Nephron (organoid): ENCODE measurements around the gene TECPR2.

Source experiments
- H3K27ac Mint-ChIP-seq, 3 experiments: 2 replicates each; pipeline ENCODE4 v1.8.0; 2020; ENCODE audit warnings: mixed read lengths in 3 of 3, mild to moderate bottlenecking in 2 of 3, moderate library complexity in 1 of 3
- H3K27me3 Mint-ChIP-seq: 2 replicates; pipeline ENCODE4 v1.8.0; 2021; ENCODE audit warnings: low read depth, mild to moderate bottlenecking, moderate library complexity, mixed read lengths
- H3K36me3 Mint-ChIP-seq: 2 replicates; pipeline ENCODE4 v1.8.0; 2020; ENCODE audit warnings: low read depth, mixed read lengths
- H3K4me1 Mint-ChIP-seq: 2 replicates; pipeline ENCODE4 v1.8.0; 2020; ENCODE audit warnings: mixed read lengths
- H3K4me3 Mint-ChIP-seq, 3 experiments: 2 replicates each; pipeline ENCODE4 v1.8.0; 2020; ENCODE audit warnings: mild to moderate bottlenecking in 3 of 3, mixed read lengths in 3 of 3, moderate library complexity in 2 of 3
- H3K9me3 Mint-ChIP-seq: 2 replicates; pipeline ENCODE4 v1.8.0; 2020; ENCODE audit warnings: mixed read lengths
- TF ChIP-seq, protein P1 (sequence below), 3 experiments: fragments of 200-600 bp; sonication (generic); IDR thresholded peaks; one replicate each; pipeline ENCODE4 v1.5.0; 2021; ENCODE audit warnings: antibody characterized with exemption in 3 of 3; ENCODE audit not compliant: unreplicated experiment in 3 of 3

Gene TECPR2

DNA sequence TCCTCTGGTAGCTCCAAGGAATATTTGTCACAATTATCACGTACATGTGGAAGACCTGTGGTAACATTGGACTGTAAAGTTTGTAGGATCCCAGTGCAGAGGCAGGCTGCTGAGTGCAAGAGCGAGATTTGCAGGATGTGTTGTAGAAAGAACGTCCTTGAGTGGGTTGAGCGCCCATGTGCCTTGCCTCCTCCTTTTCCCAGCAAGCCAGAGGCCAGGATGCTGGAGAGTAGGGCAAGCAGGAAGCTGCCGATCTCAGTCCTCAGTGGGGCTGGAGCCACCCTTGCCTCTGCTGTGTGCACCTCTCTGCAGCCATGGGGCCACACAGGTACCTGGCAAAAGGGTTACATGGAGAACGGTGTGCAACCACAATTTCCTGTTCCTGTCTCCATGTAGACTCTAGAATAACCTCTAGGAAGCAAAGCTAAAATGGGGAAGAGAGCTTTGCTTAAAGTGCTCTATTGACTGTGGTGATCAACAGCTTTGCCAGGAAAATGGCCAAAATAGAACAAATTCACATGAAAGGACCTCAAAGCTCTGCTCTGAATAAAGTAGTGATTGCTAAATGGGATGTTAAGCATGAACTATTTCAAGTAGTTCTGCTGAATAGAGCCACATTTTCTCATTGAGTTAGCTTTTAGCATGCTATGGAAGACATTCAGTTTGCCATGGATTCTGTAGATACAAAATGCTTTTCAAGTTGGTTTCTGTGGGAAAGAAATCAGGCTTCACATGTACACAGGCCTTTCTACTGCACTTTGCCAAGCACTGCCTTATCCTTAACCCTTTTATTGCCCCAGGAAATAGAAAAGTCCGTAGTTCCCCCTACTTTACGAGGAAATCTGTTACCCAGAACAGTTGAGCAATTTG is 109.4 kb downstream of the TECPR2 start:
- Mint-ChIP-seq H3K4me1 (peaks cover 4% of the 10 kb centered on the region), H3K4me3 (no peak overlapping the region), H3K27me3 (no peaks in the 10 kb centered on the region), H3K27ac (no peak overlapping the region), H3K36me3 (peaks cover 58% of the 10 kb centered on the region), H3K9me3 (no peaks in the 10 kb centered on the region)
- TF ChIP-seq, protein P1, sequence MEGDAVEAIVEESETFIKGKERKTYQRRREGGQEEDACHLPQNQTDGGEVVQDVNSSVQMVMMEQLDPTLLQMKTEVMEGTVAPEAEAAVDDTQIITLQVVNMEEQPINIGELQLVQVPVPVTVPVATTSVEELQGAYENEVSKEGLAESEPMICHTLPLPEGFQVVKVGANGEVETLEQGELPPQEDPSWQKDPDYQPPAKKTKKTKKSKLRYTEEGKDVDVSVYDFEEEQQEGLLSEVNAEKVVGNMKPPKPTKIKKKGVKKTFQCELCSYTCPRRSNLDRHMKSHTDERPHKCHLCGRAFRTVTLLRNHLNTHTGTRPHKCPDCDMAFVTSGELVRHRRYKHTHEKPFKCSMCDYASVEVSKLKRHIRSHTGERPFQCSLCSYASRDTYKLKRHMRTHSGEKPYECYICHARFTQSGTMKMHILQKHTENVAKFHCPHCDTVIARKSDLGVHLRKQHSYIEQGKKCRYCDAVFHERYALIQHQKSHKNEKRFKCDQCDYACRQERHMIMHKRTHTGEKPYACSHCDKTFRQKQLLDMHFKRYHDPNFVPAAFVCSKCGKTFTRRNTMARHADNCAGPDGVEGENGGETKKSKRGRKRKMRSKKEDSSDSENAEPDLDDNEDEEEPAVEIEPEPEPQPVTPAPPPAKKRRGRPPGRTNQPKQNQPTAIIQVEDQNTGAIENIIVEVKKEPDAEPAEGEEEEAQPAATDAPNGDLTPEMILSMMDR (IDR thresholded peaks at IDR 0.05; ENCODE audit: unreplicated experiment in 3 of 3): no peak

- H3K9me3 Mint-ChIP-seq: no peaks in the 10 kb centered on the region
- no peaks in the 10 kb centered on the region for H3K27me3 Mint-ChIP-seq
- TF ChIP-seq, protein P1 (IDR thresholded peaks at IDR 0.05; ENCODE audit: unreplicated experiment in 3 of 3): no peak
- no peak overlapping the region for H3K27ac Mint-ChIP-seq
- no peak overlapping the region for H3K4me3 Mint-ChIP-seq
- peaks cover 4% of the 10 kb centered on the region for H3K4me1 Mint-ChIP-seq
- H3K36me3 Mint-ChIP-seq: peaks cover 53% of the 10 kb centered on the region
Measured at GRCh38 chr14:102472791-102473150, 110.0 kb downstream of the TECPR2 start.

DNA sequence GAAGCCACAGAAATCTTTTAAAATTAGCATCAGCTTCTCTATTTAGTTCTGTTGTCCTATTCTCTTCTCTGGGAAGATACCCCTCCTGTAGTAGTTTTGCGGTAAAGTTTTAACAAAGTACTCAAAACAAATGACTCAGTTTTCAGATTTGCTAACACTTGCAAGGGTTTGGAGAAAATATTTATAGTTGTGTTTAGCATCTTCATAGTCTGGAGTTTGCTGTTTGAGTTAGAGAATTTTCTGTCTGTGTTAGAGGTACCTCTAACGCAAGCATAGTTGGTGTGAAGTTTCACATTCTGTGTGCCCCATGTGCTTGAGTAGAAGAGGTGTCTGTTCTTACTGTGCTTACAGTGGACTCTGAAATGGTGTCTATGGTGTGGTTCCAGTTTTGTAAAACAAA is 110.8 kb downstream of the TECPR2 start:
- Mint-ChIP-seq H3K27me3 (no peaks in the 10 kb centered on the region), H3K9me3 (no peaks in the 10 kb centered on the region), H3K36me3 (peaks cover 47% of the 10 kb centered on the region), H3K4me1 (peaks cover 4% of the 10 kb centered on the region), H3K27ac (no peak overlapping the region), H3K4me3 (no peak overlapping the region)
- TF ChIP-seq, protein P1 (IDR thresholded peaks at IDR 0.05; ENCODE audit: unreplicated experiment in 3 of 3): no peak

DNA sequence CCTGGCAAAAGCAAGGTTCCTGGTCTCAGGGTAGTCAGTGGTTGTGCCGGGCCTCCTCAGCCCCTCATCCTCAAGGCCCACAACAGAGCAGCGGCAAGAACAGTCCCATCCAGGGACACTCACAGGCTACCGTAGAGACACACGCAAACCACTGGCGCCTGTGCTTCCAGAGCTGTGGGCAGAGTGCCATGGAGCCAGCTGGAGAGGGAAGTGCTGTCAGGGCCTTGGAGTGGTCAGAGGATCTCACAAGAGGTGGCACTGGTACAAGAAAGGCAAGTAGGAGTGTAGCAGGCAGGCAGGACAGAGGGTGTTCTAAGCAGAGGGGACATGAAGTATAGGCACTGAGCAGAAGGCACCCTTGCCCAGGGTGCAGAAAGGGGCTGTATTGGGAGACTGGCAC is 112.2 kb downstream of the TECPR2 start:
- Mint-ChIP-seq H3K27me3 (no peaks in the 10 kb centered on the region), H3K27ac (no peak overlapping the region), H3K9me3 (no peaks in the 10 kb centered on the region), H3K4me3 (no peak overlapping the region), H3K4me1 (peaks cover 4% of the 10 kb centered on the region), H3K36me3 (peaks cover 43% of the 10 kb centered on the region)
- TF ChIP-seq, protein P1 (IDR thresholded peaks at IDR 0.05; ENCODE audit: unreplicated experiment in 3 of 3): no peak

DNA sequence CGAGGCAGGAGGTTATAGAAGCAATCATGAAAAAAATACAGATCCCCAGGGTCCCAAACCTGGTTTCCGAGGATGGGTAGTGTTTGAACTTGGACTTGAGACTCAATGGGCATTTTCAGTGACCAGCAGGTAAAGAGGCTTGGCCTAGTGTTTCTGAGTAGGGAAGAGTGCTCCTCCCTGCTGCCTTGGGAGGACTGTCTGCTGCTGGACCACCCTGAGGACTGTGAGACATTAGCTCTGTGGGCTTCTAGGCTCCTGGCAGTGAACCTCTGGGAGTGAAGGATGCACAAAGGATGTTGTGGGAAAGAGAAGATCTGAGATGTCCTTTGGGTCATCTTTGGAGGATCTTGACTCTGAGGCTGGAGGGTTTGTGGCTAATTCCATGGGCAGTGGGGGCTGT is 116.4 kb downstream of the TECPR2 start:
- peaks cover 4% of the 10 kb centered on the region for H3K4me1 Mint-ChIP-seq
- H3K9me3 Mint-ChIP-seq: peaks cover 4% of the 10 kb centered on the region
- no peaks in the 10 kb centered on the region for H3K27me3 Mint-ChIP-seq
- no peak overlapping the region for H3K4me3 Mint-ChIP-seq
- peaks cover 49% of the 10 kb centered on the region for H3K36me3 Mint-ChIP-seq
- no peak overlapping the region for H3K27ac Mint-ChIP-seq
- TF ChIP-seq, protein P1 (IDR thresholded peaks at IDR 0.05; ENCODE audit: unreplicated experiment in 3 of 3): no peak

- Mint-ChIP-seq H3K4me3 (no peak overlapping the region), H3K27me3 (no peaks in the 10 kb centered on the region), H3K4me1 (peaks cover 4% of the 10 kb centered on the region), H3K9me3 (peaks cover 4% of the 10 kb centered on the region), H3K27ac (no peak overlapping the region), H3K36me3 (peaks cover 50% of the 10 kb centered on the region)
- TF ChIP-seq, protein P1 (IDR thresholded peaks at IDR 0.05; ENCODE audit: unreplicated experiment in 3 of 3): no peak
Measured at GRCh38 chr14:102479777-102480176, 117.0 kb downstream of the TECPR2 start.
